PC-9 (cell line): Measurements from ENCODE around the gene DPYD.

ENCODE experiments used
- EZH2 ChIP-seq: fragments of 200-600 bp; sonication (generic); IDR thresholded peaks from 2 replicates; pipeline ENCODE4 v1.8.0; 2017; ENCODE audit warnings: antibody characterized with exemption, low read depth
- TF ChIP-seq, protein P1 (sequence below): fragments of 200-600 bp; sonication (generic); conservative IDR thresholded peaks from 2 replicates; pipeline ENCODE4 v1.6.1; 2017; ENCODE audit warnings: mixed run types, antibody characterized with exemption, mild to moderate bottlenecking, moderate library complexity

DNA sequence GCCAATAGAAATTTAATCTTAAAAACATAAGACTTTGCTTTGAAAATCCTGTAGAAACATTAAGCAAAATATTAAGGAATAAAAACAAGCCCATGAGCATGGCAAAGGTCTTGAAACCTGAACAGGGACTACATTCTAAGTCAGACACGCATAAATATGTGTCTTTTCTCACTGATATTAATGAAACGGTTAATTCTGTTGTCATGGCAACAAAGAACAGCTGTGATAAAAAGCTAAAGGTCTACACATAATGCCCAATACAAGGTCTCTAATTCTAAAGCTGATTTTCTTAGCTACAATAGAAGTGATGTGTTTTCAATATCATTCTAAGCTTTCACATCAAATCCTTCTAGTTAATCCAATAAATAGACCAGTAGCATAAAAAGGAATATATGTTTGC, 867.6 kb downstream of the DPYD start:
- TF ChIP-seq, protein P1, sequence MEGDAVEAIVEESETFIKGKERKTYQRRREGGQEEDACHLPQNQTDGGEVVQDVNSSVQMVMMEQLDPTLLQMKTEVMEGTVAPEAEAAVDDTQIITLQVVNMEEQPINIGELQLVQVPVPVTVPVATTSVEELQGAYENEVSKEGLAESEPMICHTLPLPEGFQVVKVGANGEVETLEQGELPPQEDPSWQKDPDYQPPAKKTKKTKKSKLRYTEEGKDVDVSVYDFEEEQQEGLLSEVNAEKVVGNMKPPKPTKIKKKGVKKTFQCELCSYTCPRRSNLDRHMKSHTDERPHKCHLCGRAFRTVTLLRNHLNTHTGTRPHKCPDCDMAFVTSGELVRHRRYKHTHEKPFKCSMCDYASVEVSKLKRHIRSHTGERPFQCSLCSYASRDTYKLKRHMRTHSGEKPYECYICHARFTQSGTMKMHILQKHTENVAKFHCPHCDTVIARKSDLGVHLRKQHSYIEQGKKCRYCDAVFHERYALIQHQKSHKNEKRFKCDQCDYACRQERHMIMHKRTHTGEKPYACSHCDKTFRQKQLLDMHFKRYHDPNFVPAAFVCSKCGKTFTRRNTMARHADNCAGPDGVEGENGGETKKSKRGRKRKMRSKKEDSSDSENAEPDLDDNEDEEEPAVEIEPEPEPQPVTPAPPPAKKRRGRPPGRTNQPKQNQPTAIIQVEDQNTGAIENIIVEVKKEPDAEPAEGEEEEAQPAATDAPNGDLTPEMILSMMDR = no peak
- TF ChIP-seq EZH2 = no peak
